ENCODE measurements around the gene CBX8. TPM values are rescaled to one million over a fixed set of nuclear protein-coding genes. Genes with fewer than 3 reads are reported as not detected.
A peak's percentile ranks its signal among the peaks of the same experiment; 100 is the strongest.

Gene CBX8
- total and polyA plus RNA-seq, 10 donors = 2.1 to 5.6 (median 3.4) TPM

- 24 to 31% (median 27%) methylated on average over 16 to 17 of the region's 17 CpGs for WGBS, 5 donors
- intact Hi-C loops (cut with DNase I; ENCODE audit: low total_unique reads) = no loop called here
- TF ChIP-seq CTCF (IDR thresholded peaks at IDR 0.05 in 8 of 11, conservative IDR thresholded peaks at IDR 0.05 in 3 of 11) (no peak), POLR2A (IDR thresholded peaks at IDR 0.05) (no peak), POLR2AphosphoS5 (IDR thresholded peaks at IDR 0.05) (no peak)
- peaks cover 0 to 6% (median 0%) of the 10 kb centered on the region in 6 donors for H3K36me3 ChIP-seq
- H3K4me1 ChIP-seq = peaks cover 12 to 50% (median 38%) of the 10 kb centered on the region in 6 donors
- no peaks in the 10 kb centered on the region for H3K9me3 ChIP-seq
- peaks cover 3 to 97% (median 65%) of the 10 kb centered on the region in 7 donors for H3K27me3 ChIP-seq (replicated peaks in 1 of 7)
- no peak for DNase-seq
- H3K4me3 ChIP-seq = peak overlapping the region in 5 of 8 donors; percentile 62 to 90 (median 71)
- H3K27ac ChIP-seq = no peak overlapping the region
Observed at GRCh38 chr17:79779084-79779529, 17.8 kb downstream of the CBX8 start.

DNA sequence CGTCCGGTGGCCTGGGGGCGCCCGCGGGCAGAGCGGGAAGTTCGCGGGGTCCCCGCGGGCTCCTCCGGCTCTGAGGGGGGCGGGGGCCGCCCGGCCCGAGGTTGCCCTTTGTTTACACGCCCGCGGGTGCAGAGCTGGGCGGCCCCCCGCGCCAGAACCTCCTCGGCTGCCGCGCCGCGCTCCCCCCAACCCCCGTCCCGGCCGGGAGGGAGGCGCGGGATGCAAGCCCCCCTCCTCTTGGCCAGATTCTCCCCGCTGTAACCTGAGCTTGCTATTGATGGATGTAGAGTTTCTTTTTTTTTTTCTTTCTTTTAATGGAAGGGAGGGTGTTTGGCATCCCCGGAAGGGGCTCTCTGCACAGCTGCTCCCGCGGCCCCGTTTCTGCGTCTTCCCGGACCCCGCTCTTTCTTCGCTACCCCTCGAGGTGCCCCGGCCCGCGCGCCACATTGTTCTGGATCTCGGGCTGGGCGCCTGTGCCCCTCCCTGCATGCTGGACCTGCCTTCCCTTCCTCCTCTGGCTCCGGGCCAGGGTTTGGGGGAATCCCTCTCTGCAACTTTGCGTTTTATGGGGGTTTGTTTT lies 18.3 kb downstream of the CBX8 start:
- no peak for DNase-seq
- H3K4me3 ChIP-seq = peak overlapping the region; percentile 48 to 90 (median 66)
- H3K27me3 ChIP-seq (replicated peaks in 1 of 7) = peaks cover 3 to 97% (median 64%) of the 10 kb centered on the region in 7 donors
- peak overlapping the region in 3 of 8 donors; percentile 33 to 58 (median 47) for H3K27ac ChIP-seq
- TF ChIP-seq CTCF (IDR thresholded peaks at IDR 0.05 in 8 of 11, conservative IDR thresholded peaks at IDR 0.05 in 3 of 11) (no peak), POLR2AphosphoS5 (IDR thresholded peaks at IDR 0.05) (peak in 1 of 3 donors; percentile 7), POLR2A (IDR thresholded peaks at IDR 0.05) (no peak)
- H3K4me1 ChIP-seq = peaks cover 12 to 50% (median 38%) of the 10 kb centered on the region in 6 donors
- peaks cover 0 to 1% (median 0%) of the 10 kb centered on the region in 6 donors for H3K36me3 ChIP-seq
- intact Hi-C loops (cut with DNase I; ENCODE audit: low total_unique reads) = no loop called here
- WGBS, 5 donors = 0 to 2% (median 1%) methylated on average over 36 to 49 of the region's 49 CpGs
- no peaks in the 10 kb centered on the region for H3K9me3 ChIP-seq

DNA sequence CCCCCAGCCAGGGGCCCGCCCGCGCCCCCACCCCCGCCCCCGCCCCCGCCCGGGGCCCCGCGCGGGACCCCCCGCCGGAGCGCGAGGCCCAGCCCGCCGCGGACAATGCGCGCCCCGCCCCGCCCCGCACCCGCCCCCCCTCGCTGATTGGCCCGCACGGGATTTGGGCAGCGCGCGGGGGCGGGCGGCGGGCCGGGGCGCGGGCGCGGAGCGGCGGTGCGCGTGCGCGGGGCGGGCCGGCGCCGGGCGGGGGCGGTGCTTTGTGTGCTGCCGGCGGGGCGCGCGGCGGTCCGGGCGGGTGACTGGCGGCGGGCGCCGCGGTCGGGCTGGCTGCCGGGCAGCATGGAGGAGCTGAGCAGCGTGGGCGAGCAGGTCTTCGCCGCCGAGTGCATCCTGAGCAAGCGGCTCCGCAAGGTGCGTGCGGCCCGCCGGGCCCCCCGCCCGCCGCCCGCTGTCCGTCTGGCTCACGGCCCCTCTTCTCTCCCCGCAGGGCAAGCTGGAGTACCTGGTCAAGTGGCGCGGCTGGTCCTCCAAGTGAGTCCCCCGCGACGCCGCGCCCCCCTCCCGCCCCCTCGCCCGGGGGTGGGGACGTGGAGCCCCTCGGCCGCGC lies 18.9 kb downstream of the CBX8 start, which contains the start of gene CBX2:
TSS of gene CBX2 (plus strand) at position 255 of the 610 bp plus-strand sequence. CDS start at position 343, 88 bp downstream.
- peaks cover 3 to 97% (median 58%) of the 10 kb centered on the region in 7 donors for H3K27me3 ChIP-seq (replicated peaks in 1 of 7)
- intact Hi-C loops (cut with DNase I; ENCODE audit: low total_unique reads) = no loop called here
- 0 to 1% (median 1%) methylated on average over 28 to 95 of the region's 96 CpGs; no CpG with 5 or more reads in 2 of the 5 donors for WGBS, 5 donors

More for the DNA sequence above, 18.9 kb downstream of the CBX8 start, which contains the start of gene CBX2:
- TF ChIP-seq CTCF (IDR thresholded peaks at IDR 0.05 in 8 of 11, conservative IDR thresholded peaks at IDR 0.05 in 3 of 11) (no peak), POLR2AphosphoS5 (IDR thresholded peaks at IDR 0.05) (no peak), POLR2A (IDR thresholded peaks at IDR 0.05) (no peak)
- H3K9me3 ChIP-seq = no peaks in the 10 kb centered on the region
- peaks cover 12 to 50% (median 38%) of the 10 kb centered on the region in 6 donors for H3K4me1 ChIP-seq
- peak within 1 kb of the TSS; percentile 48 to 90 (median 66) for H3K4me3 ChIP-seq
- DNase-seq = peak; percentile 92
- no peaks in the 10 kb centered on the region for H3K36me3 ChIP-seq
- peak within 1 kb of the TSS; percentile 9 to 78 (median 64) for H3K27ac ChIP-seq

All from spleen (tissue), 11 donors.